GM21737 (cell line): Measurements from ENCODE around the gene AHNAK.
"Not testable (repeated sequence)": the region's sequence is repeated elsewhere in the genome, so short reads cannot be mapped to it uniquely, and the experiment has no call there.

Experiments
- ATAC-seq: cut with Tn5 transposase; IDR thresholded peaks from one replicate; pipeline ENCODE4 v1.9.1; 2021; ENCODE audit warnings: mild to moderate bottlenecking, moderate library complexity; ENCODE audit not compliant: unreplicated experiment

AHNAK gene

GRCh38 chr11:62393061-62393611 lies 153.5 kb downstream of the AHNAK start:
- no peak for ATAC-seq

DNA sequence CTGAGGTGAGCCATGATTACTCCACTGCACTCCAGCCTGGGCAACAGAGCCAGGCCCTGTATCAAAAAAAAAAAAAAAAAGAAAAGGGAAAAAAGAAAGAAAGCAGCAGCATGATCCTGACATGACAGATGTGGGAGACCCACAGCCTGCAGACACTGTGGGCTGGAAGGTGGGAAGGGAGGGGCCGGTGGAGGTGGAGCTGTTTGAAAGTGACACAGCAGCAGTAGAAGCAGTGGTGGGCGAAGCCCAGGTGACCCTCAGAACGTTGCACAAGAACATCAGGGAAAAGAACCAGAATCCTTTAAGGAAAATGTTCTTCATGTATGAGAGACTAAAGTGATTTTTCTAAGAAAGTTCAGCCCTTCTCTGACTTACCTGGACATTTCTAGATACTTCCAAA lies 154.1 kb downstream of the AHNAK start:
- no peak for ATAC-seq

GRCh38 chr11:62391642-62392425 lies 154.8 kb downstream of the AHNAK start:
- ATAC-seq, result no peak

DNA sequence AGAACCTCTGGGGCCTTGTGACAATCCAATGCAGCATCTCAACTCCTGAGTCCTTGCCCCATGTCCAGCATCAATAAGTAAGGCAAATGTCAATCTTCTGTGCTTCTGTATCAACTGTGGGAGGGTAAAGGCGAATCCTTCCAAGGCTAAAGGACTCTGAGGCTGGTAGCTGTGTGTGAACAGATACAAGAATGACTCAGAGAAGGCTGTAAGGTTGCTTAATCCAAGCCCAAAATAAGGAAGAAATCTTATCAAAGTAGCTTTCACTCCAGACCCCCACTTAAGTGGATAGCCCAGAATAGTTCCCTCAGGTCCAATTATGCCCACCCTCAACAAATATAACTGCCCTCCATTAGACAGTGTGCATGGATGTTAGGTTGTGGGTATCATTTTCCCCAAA lies 155.9 kb downstream of the AHNAK start:
- ATAC-seq, result no peak

GRCh38 chr11:62390237-62390636 lies 156.4 kb downstream of the AHNAK start:
- no peak for ATAC-seq

GRCh38 chr11:62388999-62389398 lies 157.6 kb downstream of the AHNAK start:
- no peak for ATAC-seq

- no peak for ATAC-seq
Observed at GRCh38 chr11:62387381-62387780, 159.2 kb downstream of the AHNAK start.

GRCh38 chr11:62386083-62386482 lies 160.5 kb downstream of the AHNAK start:
- not testable (repeated sequence) for ATAC-seq

GRCh38 chr11:62383822-62384221 lies 162.8 kb downstream of the AHNAK start:
- no peak for ATAC-seq
